Measurements from ENCODE around the gene RPS15. TPM values are rescaled to one million over a fixed set of nuclear protein-coding genes. Genes with fewer than 3 reads are reported as not detected.
A peak's percentile ranks its signal among the peaks of the same experiment; 100 is the strongest.

The RPS15 gene
- total and polyA plus RNA-seq, 4 donors: 574 to 2,993 (median 1,933) TPM

DNA sequence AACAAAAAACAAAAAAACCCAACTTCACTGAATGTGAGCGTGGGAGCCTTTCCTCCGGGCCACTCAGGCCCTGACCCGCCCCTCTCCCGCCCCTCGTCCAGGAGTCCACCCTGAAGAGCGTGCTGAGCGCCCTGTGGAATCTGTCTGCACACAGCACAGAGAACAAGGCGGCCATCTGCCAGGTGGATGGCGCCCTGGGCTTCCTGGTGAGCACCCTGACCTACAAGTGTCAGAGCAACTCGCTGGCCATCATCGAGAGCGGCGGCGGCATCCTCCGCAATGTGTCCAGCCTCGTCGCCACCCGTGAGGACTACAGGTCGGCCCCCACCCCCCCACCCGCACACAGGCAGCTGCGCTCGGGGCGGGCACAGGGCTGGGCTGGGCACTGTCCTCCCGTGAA, 23.7 kb downstream of the RPS15 start:
- Histone ChIP-seq H3K9ac (ENCODE audit: insufficient read depth in 1 of 2, low read length in 2 of 2) (no peak overlapping the region), H3K9me3 (ENCODE audit: control insufficient read depth in 4 of 4, insufficient read depth in 3 of 4, low read length in 3 of 4) (peaks cover 0 to 6% (median 0%) of the 10 kb centered on the region in 4 donors), H3K4me3 (no peak overlapping the region), H3K27me3 (ENCODE audit: control insufficient read depth in 3 of 3, insufficient read depth in 3 of 3, low read length in 2 of 3) (peaks cover 13 to 26% (median 14%) of the 10 kb centered on the region in 3 donors), H3K4me1 (ENCODE audit: control insufficient read depth in 5 of 5, insufficient read depth in 5 of 5, low read length in 5 of 5) (peaks cover 0 to 19% (median 0%) of the 10 kb centered on the region in 5 donors), H3K27ac (ENCODE audit: low read depth in 1 of 2, low read length in 1 of 2) (no peak overlapping the region), H3K36me3 (ENCODE audit: control insufficient read depth in 4 of 4, insufficient read depth in 4 of 4, low read length in 4 of 4) (peaks cover 0 to 4% (median 0%) of the 10 kb centered on the region in 4 donors)
- TF ChIP-seq, protein P1, sequence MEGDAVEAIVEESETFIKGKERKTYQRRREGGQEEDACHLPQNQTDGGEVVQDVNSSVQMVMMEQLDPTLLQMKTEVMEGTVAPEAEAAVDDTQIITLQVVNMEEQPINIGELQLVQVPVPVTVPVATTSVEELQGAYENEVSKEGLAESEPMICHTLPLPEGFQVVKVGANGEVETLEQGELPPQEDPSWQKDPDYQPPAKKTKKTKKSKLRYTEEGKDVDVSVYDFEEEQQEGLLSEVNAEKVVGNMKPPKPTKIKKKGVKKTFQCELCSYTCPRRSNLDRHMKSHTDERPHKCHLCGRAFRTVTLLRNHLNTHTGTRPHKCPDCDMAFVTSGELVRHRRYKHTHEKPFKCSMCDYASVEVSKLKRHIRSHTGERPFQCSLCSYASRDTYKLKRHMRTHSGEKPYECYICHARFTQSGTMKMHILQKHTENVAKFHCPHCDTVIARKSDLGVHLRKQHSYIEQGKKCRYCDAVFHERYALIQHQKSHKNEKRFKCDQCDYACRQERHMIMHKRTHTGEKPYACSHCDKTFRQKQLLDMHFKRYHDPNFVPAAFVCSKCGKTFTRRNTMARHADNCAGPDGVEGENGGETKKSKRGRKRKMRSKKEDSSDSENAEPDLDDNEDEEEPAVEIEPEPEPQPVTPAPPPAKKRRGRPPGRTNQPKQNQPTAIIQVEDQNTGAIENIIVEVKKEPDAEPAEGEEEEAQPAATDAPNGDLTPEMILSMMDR (IDR thresholded peaks at IDR 0.05; ENCODE audit: control extremely low read depth, extremely low read depth): no peak
- DNase-seq: no peak
- ATAC-seq (ENCODE audit: insufficient read depth, low FRiP score): no peak
- WGBS, 2 donors: 94% methylated on average over 24 of the region's 24 CpGs

DNA sequence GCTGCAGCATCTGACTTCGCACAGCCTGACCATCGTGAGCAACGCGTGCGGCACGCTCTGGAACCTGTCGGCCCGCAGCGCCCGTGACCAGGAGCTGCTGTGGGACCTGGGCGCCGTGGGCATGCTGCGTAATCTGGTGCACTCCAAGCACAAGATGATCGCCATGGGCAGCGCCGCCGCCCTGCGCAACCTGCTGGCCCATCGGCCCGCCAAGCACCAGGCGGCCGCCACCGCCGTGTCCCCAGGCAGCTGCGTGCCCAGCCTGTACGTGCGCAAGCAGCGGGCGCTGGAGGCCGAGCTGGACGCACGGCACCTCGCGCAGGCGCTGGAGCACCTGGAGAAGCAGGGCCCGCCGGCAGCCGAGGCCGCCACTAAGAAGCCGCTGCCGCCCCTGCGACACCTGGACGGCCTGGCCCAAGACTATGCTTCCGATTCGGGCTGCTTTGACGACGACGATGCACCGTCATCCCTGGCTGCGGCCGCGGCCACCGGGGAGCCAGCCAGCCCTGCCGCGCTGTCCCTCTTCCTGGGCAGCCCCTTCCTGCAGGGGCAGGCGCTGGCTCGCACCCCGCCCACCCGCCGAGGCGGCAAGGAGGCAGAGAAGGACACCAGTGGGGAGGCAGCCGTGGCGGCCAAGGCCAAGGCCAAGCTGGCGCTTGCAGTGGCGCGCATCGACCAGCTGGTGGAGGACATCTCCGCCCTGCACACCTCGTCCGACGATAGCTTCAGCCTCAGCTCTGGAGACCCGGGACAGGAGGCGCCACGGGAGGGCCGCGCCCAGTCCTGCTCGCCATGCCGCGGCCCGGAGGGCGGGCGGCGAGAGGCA, 27.2 kb downstream of the RPS15 start:
- no peak overlapping the region for H3K9ac ChIP-seq (ENCODE audit: insufficient read depth in 1 of 2, low read length in 2 of 2)
- H3K27me3 ChIP-seq (ENCODE audit: control insufficient read depth in 3 of 3, insufficient read depth in 3 of 3, low read length in 2 of 3): peaks cover 13 to 20% (median 16%) of the 10 kb centered on the region in 3 donors
- WGBS, 2 donors: 31 to 41% methylated on average over 82 to 83 of the region's 83 CpGs
- peaks cover 0 to 12% (median 0%) of the 10 kb centered on the region in 4 donors for H3K9me3 ChIP-seq (ENCODE audit: control insufficient read depth in 4 of 4, insufficient read depth in 3 of 4, low read length in 3 of 4)
- peaks cover 0 to 43% (median 3%) of the 10 kb centered on the region in 5 donors for H3K4me1 ChIP-seq (ENCODE audit: control insufficient read depth in 5 of 5, insufficient read depth in 5 of 5, low read length in 5 of 5)
- no peak overlapping the region for H3K4me3 ChIP-seq
- DNase-seq (peak in 1 of 3 donors; percentile 55), ATAC-seq (ENCODE audit: insufficient read depth, low FRiP score) (no peak)
- no peak overlapping the region for H3K27ac ChIP-seq (ENCODE audit: low read depth in 1 of 2, low read length in 1 of 2)
- TF ChIP-seq, protein P1 (IDR thresholded peaks at IDR 0.05; ENCODE audit: control extremely low read depth, extremely low read depth): peak; percentile 4
- peaks cover 0 to 4% (median 0%) of the 10 kb centered on the region in 4 donors for H3K36me3 ChIP-seq (ENCODE audit: control insufficient read depth in 4 of 4, insufficient read depth in 4 of 4, low read length in 4 of 4)

DNA sequence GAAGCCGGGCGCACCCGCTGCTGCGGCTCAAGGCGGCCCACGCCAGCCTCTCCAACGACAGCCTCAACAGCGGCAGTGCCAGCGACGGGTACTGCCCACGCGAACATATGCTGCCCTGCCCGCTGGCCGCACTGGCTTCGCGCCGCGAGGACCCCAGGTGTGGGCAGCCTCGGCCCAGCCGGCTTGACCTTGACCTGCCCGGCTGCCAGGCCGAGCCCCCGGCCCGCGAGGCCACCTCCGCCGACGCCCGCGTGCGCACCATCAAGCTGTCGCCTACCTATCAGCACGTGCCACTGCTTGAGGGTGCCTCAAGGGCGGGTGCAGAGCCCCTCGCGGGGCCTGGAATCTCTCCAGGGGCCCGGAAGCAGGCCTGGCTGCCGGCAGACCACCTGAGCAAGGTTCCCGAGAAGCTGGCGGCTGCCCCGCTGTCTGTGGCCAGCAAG, 27.8 kb downstream of the RPS15 start:
- DNase-seq: no peak
- H3K36me3 ChIP-seq (ENCODE audit: control insufficient read depth in 4 of 4, insufficient read depth in 4 of 4, low read length in 4 of 4): peaks cover 0 to under 1% (median 0%) of the 10 kb centered on the region in 4 donors
- H3K4me1 ChIP-seq (ENCODE audit: control insufficient read depth in 5 of 5, insufficient read depth in 5 of 5, low read length in 5 of 5): peaks cover 0 to 49% (median 9%) of the 10 kb centered on the region in 5 donors
- WGBS, 2 donors: 36 to 53% methylated on average over 37 to 41 of the region's 41 CpGs
- H3K27me3 ChIP-seq (ENCODE audit: control insufficient read depth in 3 of 3, insufficient read depth in 3 of 3, low read length in 2 of 3): peaks cover 14 to 21% (median 16%) of the 10 kb centered on the region in 3 donors
- no peak overlapping the region for H3K9ac ChIP-seq (ENCODE audit: insufficient read depth in 1 of 2, low read length in 2 of 2)
- ATAC-seq (ENCODE audit: insufficient read depth, low FRiP score): no peak
- H3K27ac ChIP-seq (ENCODE audit: low read depth in 1 of 2, low read length in 1 of 2): no peak overlapping the region
- peaks cover 0 to 10% (median 0%) of the 10 kb centered on the region in 4 donors for H3K9me3 ChIP-seq (ENCODE audit: control insufficient read depth in 4 of 4, insufficient read depth in 3 of 4, low read length in 3 of 4)
- TF ChIP-seq, protein P1 (IDR thresholded peaks at IDR 0.05; ENCODE audit: control extremely low read depth, extremely low read depth): no peak
- H3K4me3 ChIP-seq: no peak overlapping the region

Measured in lung (tissue), 12 donors.